Panc1 (cell line): Measurements from ENCODE around the gene CT45A1. TPM values are rescaled to one million over a fixed set of nuclear protein-coding genes. Genes with fewer than 3 reads are reported as not detected.

ENCODE experiments used
- ATAC-seq: fragments of 200-7000 bp; cut with Tn5 transposase; 2 replicates; pipeline ENCODE4 v1.9.1; 2020; ENCODE audit warnings: mild to moderate bottlenecking, moderate library complexity
- BruUV-seq: library from RNA; stranded (reverse); fragments of 400-500 nt; replicated peaks from 2 replicates; lab custom pipeline; 2021; lab: Mats Ljungman, UMichigan
- CTCF ChIA-PET: fragments of 300-600 bp; sonication (Branson Sonifier 250); formaldehyde crosslinking; loops from one replicate; lab custom pipeline; 2022; ENCODE audit warnings: antibody characterized with exemption; lab: Charles Lee
- POLR2A ChIA-PET: fragments of 300-600 bp; sonication (Branson Sonifier 250); formaldehyde crosslinking; loops from one replicate; lab custom pipeline; 2022; ENCODE audit warnings: antibody characterized with exemption; lab: Charles Lee
- DNase-seq: peaks from one replicate; pipeline ENCODE4 v3.0.0-alpha.2; 2010; ENCODE audit warnings: low read depth, low spot score
- H3K27ac ChIP-seq: 2 replicates; pipeline ENCODE4 v1.5.1; 2011; ENCODE audit warnings: mild to moderate bottlenecking, low read length, inconsistent platforms
- H3K27me3 ChIP-seq: fragments of 200-500 bp; sonication (Bioruptor generic); 2 replicates; pipeline ENCODE4 v1.6.0; 2014; ENCODE audit warnings: low read length, inconsistent platforms; ENCODE audit not compliant: control insufficient read depth, insufficient read depth
- H3K36me3 ChIP-seq: fragments of 200-500 bp; sonication (Bioruptor generic); 2 replicates; pipeline ENCODE4 v1.5.1; 2014; ENCODE audit warnings: inconsistent platforms, mild to moderate bottlenecking, low read length, moderate library complexity; ENCODE audit not compliant: control insufficient read depth, insufficient read depth
- H3K4me1 ChIP-seq: 2 replicates; pipeline ENCODE4 v1.5.1; 2011; ENCODE audit warnings: inconsistent platforms, mild to moderate bottlenecking, low read length, moderate library complexity; ENCODE audit not compliant: control insufficient read depth, insufficient read depth
- H3K4me3 ChIP-seq, 2 experiments: 2 replicates each; pipeline ENCODE4 v1.5.1; 2011 to 2012; ENCODE audit warnings: low read depth in 2 of 2, low read length in 2 of 2, mild to moderate bottlenecking in 2 of 2, inconsistent platforms in 1 of 2, moderate library complexity in 1 of 2
- H3K9me3 ChIP-seq: fragments of 200-500 bp; sonication (Bioruptor generic); 2 replicates; pipeline ENCODE4 v1.5.1; 2014; ENCODE audit warnings: low read depth, mild to moderate bottlenecking, inconsistent platforms, low read length, moderate library complexity; ENCODE audit not compliant: control insufficient read depth, insufficient read depth
- CTCF ChIP-seq: fragments of 450-650 bp; IDR thresholded peaks from 2 replicates; pipeline ENCODE4 v1.5.1; 2017; ENCODE audit warnings: mild to moderate bottlenecking
- POLR2AphosphoS5 ChIP-seq: IDR thresholded peaks from 2 replicates; pipeline ENCODE4 v1.6.1; 2012; ENCODE audit warnings: mild to moderate bottlenecking, low read depth, low read length, moderate library complexity
- REST ChIP-seq, 2 experiments: IDR thresholded peaks; 2 replicates each; pipeline ENCODE4 v1.6.1; 2011 to 2012; ENCODE audit warnings: low read depth in 2 of 2, control low read depth in 1 of 2, low read length in 1 of 2, mild to moderate bottlenecking in 1 of 2, moderate library complexity in 1 of 2; ENCODE audit not compliant: insufficient read depth in 1 of 2
- SIN3A ChIP-seq: IDR thresholded peaks from 2 replicates; pipeline ENCODE4 v1.6.1; 2012; ENCODE audit warnings: low read depth, mild to moderate bottlenecking, low read length, moderate library complexity, borderline replicate concordance; ENCODE audit not compliant: insufficient read depth
- TCF7L2 ChIP-seq: IDR thresholded peaks from 2 replicates; pipeline ENCODE4 v1.6.1; 2011; ENCODE audit warnings: mild to moderate bottlenecking, low read depth, low read length, inconsistent platforms
- in situ Hi-C: cut with HindIII; loops from 2 replicates; pipeline ENCODE4 v1.10.0; 2016; ENCODE audit warnings: low sequenced_read_pairs, low pct_unique_long_range_greater_than_20kb
- intact Hi-C: fragments of 100-400 bp; cut with micrococcal nuclease; formaldehyde crosslinking; loops from one replicate; pipeline ENCODE4 v1.10.0; 2022; ENCODE audit not compliant: unreplicated experiment
- total RNA-seq: library from RNA; stranded (reverse); gene quantifications from one replicate; pipeline ENCODE4 v1.2.1, GENCODE V29; 2021; ENCODE audit not compliant: unreplicated experiment

The CT45A1 gene
- total RNA-seq, 1 experiment from 2014 or later: not detected

GRCh38 chrX:135737366-135738071, 24.1 kb downstream of the CT45A1 start:
- TF ChIP-seq POLR2AphosphoS5 (no peak), SIN3A (no peak), REST (IDR thresholded peaks at IDR 0.05; ENCODE audit: insufficient read depth in 1 of 2, low read depth in 2 of 2, low read length in 1 of 2) (no peak), CTCF (peak; percentile 33; the same call in 1 of the 2 replicates), TCF7L2 (no peak)
- ChIA-PET CTCF (interaction anchor here (0.6 to 0.7 kb wide), 2 partner anchors 195 to 464 kb away, joined by 3 to 4 read pairs; no protein-coding TSS in a partner anchor), POLR2A (no interaction called here)
- no peak overlapping the region for H3K4me3 ChIP-seq
- H3K27ac ChIP-seq: no peak overlapping the region
- in situ Hi-C loops (no loop called here), intact Hi-C loops (no loop called here)
- peaks cover 2% of the 10 kb centered on the region; the same call in 1 of the 2 replicates for H3K27me3 ChIP-seq
- ATAC-seq (peak; percentile 51; the same call in 1 of the 2 replicates), DNase-seq (no peak)
- no peaks in the 10 kb centered on the region for H3K36me3 ChIP-seq
- H3K4me1 ChIP-seq: no peaks in the 10 kb centered on the region
- BruUV-seq: no TSS peak
- no peaks in the 10 kb centered on the region for H3K9me3 ChIP-seq

- Histone ChIP-seq H3K9me3 (no peaks in the 10 kb centered on the region), H3K27ac (no peak overlapping the region), H3K36me3 (no peaks in the 10 kb centered on the region), H3K4me1 (no peaks in the 10 kb centered on the region), H3K4me3 (no peak overlapping the region), H3K27me3 (peaks cover 5% of the 10 kb centered on the region; the same call in 1 of the 2 replicates)
- POLR2A ChIA-PET: no interaction called here
- CTCF ChIA-PET: no interaction called here
- BruUV-seq: no TSS peak
- TF ChIP-seq CTCF (peak; percentile 79), SIN3A (no peak)
- intact Hi-C loops (no loop called here), in situ Hi-C loops (no loop called here)
- ATAC-seq (peak; percentile 91), DNase-seq (no peak)
Measured at GRCh38 chrX:135740681-135741149, 27.3 kb downstream of the CT45A1 start.
